IMR-90 (cell line): ENCODE data around the gene IGSF8. TPM values are rescaled to one million over a fixed set of nuclear protein-coding genes. Genes with fewer than 3 reads are reported as not detected.

Experiments
- ATAC-seq: fragments of 200-7000 bp; cut with Tn5 transposase; 2 replicates; pipeline ENCODE4 v1.9.1; 2020; ENCODE audit warnings: low read depth, mild to moderate bottlenecking, moderate library complexity
- BruUV-seq: library from RNA; stranded (reverse); fragments of 400-500 nt; replicated peaks from 2 replicates; lab custom pipeline; 2021; lab: Mats Ljungman, UMichigan
- CTCF ChIA-PET: fragments of 300-600 bp; formaldehyde crosslinking; extraction: SDS; loops from one replicate; lab custom pipeline; 2021; ENCODE audit warnings: antibody characterized with exemption; lab: Yijun Ruan, JAX
- POLR2A ChIA-PET: fragments of 300-600 bp; sonication (Branson Sonifier 250); formaldehyde crosslinking; loops from one replicate; lab custom pipeline; 2022; ENCODE audit warnings: antibody characterized with exemption; ENCODE audit not compliant: unreplicated experiment; lab: Charles Lee
- DNase-seq: peaks from one replicate; pipeline ENCODE4 v3.0.0; 2013
- H2AFZ ChIP-seq: replicated peaks from 2 replicates; pipeline ENCODE3; 2013; ENCODE audit warnings: low read length, mild to moderate bottlenecking; ENCODE audit not compliant: poor library complexity
- H2AK5ac ChIP-seq: 2 replicates; pipeline ENCODE4 v1.6.1; 2013; ENCODE audit warnings: low read depth, low read length, inconsistent platforms
- H2AK9ac ChIP-seq: replicated peaks from 2 replicates; pipeline ENCODE3; 2013; ENCODE audit warnings: mild to moderate bottlenecking, low read depth, low read length, moderate library complexity; ENCODE audit not compliant: poor library complexity
- H2BK120ac ChIP-seq: 2 replicates; pipeline ENCODE4 v1.6.1; 2013; ENCODE audit warnings: low read depth, low read length, inconsistent platforms
- H2BK15ac ChIP-seq: 3 replicates; pipeline ENCODE4 v1.6.1; 2013; ENCODE audit warnings: low read depth, low read length, inconsistent platforms
- H2BK20ac ChIP-seq: 2 replicates; pipeline ENCODE4 v1.6.1; 2013; ENCODE audit warnings: low read depth, mild to moderate bottlenecking, inconsistent platforms, low read length, moderate library complexity
- H2BK5ac ChIP-seq: 2 replicates; pipeline ENCODE4 v1.6.1; 2013; ENCODE audit warnings: mild to moderate bottlenecking, low read depth, low read length, inconsistent platforms; ENCODE audit not compliant: poor library complexity, severe bottlenecking
- H3K14ac ChIP-seq: replicated peaks from 2 replicates; pipeline ENCODE4 v1.6.1; 2013; ENCODE audit warnings: low read depth, low read length, inconsistent platforms
- H3K18ac ChIP-seq: 2 replicates; pipeline ENCODE4 v1.6.1; 2013; ENCODE audit warnings: low read depth, low read length, control low read depth
- H3K23ac ChIP-seq: 2 replicates; pipeline ENCODE4 v1.6.1; 2013; ENCODE audit warnings: low read depth, low read length, inconsistent platforms
- H3K27ac ChIP-seq: 2 replicates; pipeline ENCODE4 v1.5.1; 2013; ENCODE audit warnings: mild to moderate bottlenecking, control low read depth, low read length; ENCODE audit not compliant: insufficient read depth
- H3K27me3 ChIP-seq: 2 replicates; pipeline ENCODE4 v1.6.1; 2013; ENCODE audit warnings: low read length; ENCODE audit not compliant: control insufficient read depth, insufficient read depth
- H3K36me3 ChIP-seq: 2 replicates; pipeline ENCODE4 v1.6.1; 2013; ENCODE audit warnings: low read length, mixed read lengths; ENCODE audit not compliant: control insufficient read depth, insufficient read depth
- H3K4ac ChIP-seq: 2 replicates; pipeline ENCODE4 v1.6.1; 2013; ENCODE audit warnings: low read depth, low read length, inconsistent platforms
- H3K4me1 ChIP-seq: 2 replicates; pipeline ENCODE4 v1.6.1; 2013; ENCODE audit warnings: low read length, mixed read lengths; ENCODE audit not compliant: control insufficient read depth, insufficient read depth
- H3K4me2 ChIP-seq: 2 replicates; pipeline ENCODE4 v1.6.1; 2013; ENCODE audit warnings: low read depth, mild to moderate bottlenecking, control low read depth, low read length, moderate library complexity
- H3K4me3 ChIP-seq: 2 replicates; pipeline ENCODE4 v1.5.1; 2013; ENCODE audit warnings: low read depth, mild to moderate bottlenecking, control low read depth, low read length, moderate library complexity; ENCODE audit not compliant: insufficient read depth
- H3K56ac ChIP-seq: 2 replicates; pipeline ENCODE4 v1.6.1; 2013; ENCODE audit warnings: low read length, inconsistent platforms; ENCODE audit not compliant: insufficient read depth; ENCODE audit errors: extremely low read depth
- H3K79me1 ChIP-seq, 2 experiments: 2 replicates each; pipeline ENCODE4 v1.6.1; 2013; ENCODE audit warnings: low read length in 2 of 2, inconsistent platforms in 1 of 2, low read depth in 1 of 2
- H3K9ac ChIP-seq: 2 replicates; pipeline ENCODE4 v1.6.1; 2013; ENCODE audit warnings: low read depth, low read length, control low read depth
- H3K9me1 ChIP-seq: 2 replicates; pipeline ENCODE4 v1.6.1; 2013; ENCODE audit warnings: low read length, inconsistent platforms; ENCODE audit not compliant: insufficient read depth
- H3K9me3 ChIP-seq: 2 replicates; pipeline ENCODE4 v1.6.1; 2013; ENCODE audit warnings: low read length; ENCODE audit not compliant: control insufficient read depth, insufficient read depth
- H4K20me1 ChIP-seq: 2 replicates; pipeline ENCODE4 v1.6.1; 2013; ENCODE audit warnings: low read length, inconsistent platforms; ENCODE audit not compliant: insufficient read depth
- H4K5ac ChIP-seq: 2 replicates; pipeline ENCODE4 v1.6.1; 2013; ENCODE audit warnings: mild to moderate bottlenecking, low read depth, low read length, control low read depth
- H4K8ac ChIP-seq, 2 experiments: 2 replicates each; pipeline ENCODE4 v1.6.1; 2013; ENCODE audit warnings: low read depth in 2 of 2, low read length in 2 of 2, control low read depth in 1 of 2, inconsistent platforms in 1 of 2
- H4K91ac ChIP-seq: 2 replicates; pipeline ENCODE4 v1.6.1; 2013; ENCODE audit warnings: low read depth, low read length, inconsistent platforms; ENCODE audit not compliant: insufficient read depth
- BHLHE40 ChIP-seq: fragments of 150-350 bp; IDR thresholded peaks from 2 replicates; pipeline ENCODE4 v1.6.1; 2016; ENCODE audit warnings: mild to moderate bottlenecking, low read depth, low read length
- CHD1 ChIP-seq: IDR thresholded peaks from 2 replicates; pipeline ENCODE4 v1.6.1; 2012; ENCODE audit warnings: low read depth, low read length, improper control_type of control experiment
- FOS ChIP-seq: fragments of 150-350 bp; IDR thresholded peaks from 2 replicates; pipeline ENCODE4 v1.6.1; 2016; ENCODE audit warnings: low read depth, low read length
- RCOR1 ChIP-seq: IDR thresholded peaks from 2 replicates; pipeline ENCODE4 v1.6.1; 2012; ENCODE audit warnings: mild to moderate bottlenecking, low read length, improper control_type of control experiment; ENCODE audit not compliant: insufficient replicate concordance
- WGBS, 2 experiments: methylation state at CpG; one replicate each; pipeline versions ENCODE4 v1.1.5 to v1.1.7; 2013; ENCODE audit warnings: missing lambda C conversion rate in 2 of 2; ENCODE audit not compliant: insufficient read length in 1 of 2; ENCODE audit errors: extremely low coverage in 2 of 2; 5-methylcytosine and 5-hydroxymethylcytosine counted together
- dilution Hi-C: fragments of 300-500 bp; cut with HindIII; formaldehyde crosslinking; loops from one replicate; pipeline ENCODE4 v1.14.3; 2018; ENCODE audit warnings: low sequenced_read_pairs; ENCODE audit not compliant: unreplicated experiment
- in situ Hi-C: fragments of 300-500 bp; cut with MboI; formaldehyde crosslinking; loops from 3 replicates; pipeline ENCODE4 v1.14.3; 2019; ENCODE audit warnings: low sequenced_read_pairs, inconsistent platforms, mixed read lengths
- intact Hi-C: fragments of 100-400 bp; cut with micrococcal nuclease; formaldehyde crosslinking; loops from 2 replicates; pipeline ENCODE4 v1.10.0; 2022
- polyA plus RNA-seq, 3 experiments: library from polyadenylated mRNA; depleted of rRNA; stranded (reverse); fragments of >200 nt; gene quantifications; 2 replicates each; pipeline ENCODE4 v1.2.3, GENCODE V29; 2012; ENCODE audit warnings: low replicate concordance in 1 of 3
- total RNA-seq: library from RNA; depleted of rRNA; stranded (reverse); fragments of >200 nt; gene quantifications from 2 replicates; pipeline ENCODE4 v1.2.3, GENCODE V29; 2012

Gene IGSF8
- total and polyA plus RNA-seq, 2 of the 4 experiments (the other 2 are of a cell fraction): 8.8 to 25.2 TPM

DNA sequence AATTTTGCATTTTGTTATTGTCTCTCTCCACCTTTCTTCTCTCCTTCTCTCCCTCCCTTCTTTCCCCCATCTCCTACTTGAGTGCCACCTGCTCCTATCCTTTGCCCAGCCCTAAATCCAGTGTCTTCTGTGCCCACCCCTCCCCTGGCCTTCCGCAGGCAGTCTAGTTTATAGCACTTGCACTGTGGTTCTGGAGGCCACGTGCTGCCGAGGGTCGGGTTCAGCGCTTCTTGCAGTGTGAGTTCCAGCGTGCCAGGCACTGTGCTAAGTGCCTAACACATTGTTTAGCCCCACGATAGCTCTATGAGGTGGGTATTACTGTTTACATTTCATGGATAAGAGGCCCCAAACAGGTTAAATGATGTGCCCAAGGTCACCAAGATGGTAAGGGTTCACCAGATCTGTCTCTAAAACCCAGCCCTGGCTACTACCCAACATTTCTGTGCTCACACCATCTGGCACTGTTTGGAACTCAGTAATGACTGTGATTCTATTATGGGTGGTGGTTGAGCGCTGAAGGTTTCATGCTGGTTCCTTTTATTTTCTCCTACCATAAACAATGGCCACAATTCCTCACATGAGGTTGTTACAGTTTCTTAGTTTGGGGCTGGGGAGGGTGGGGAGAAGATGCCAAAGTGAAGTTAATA is 38.9 kb upstream of the IGSF8 start:
- Histone ChIP-seq H3K4me3 (no peak overlapping the region), H2BK120ac (no peak overlapping the region), H3K4ac (no peak overlapping the region), H3K27me3 (peaks cover 51% of the 10 kb centered on the region), H3K9me3 (no peaks in the 10 kb centered on the region), H4K20me1 (no peaks in the 10 kb centered on the region), H2AFZ (no peak overlapping the region), H2AK5ac (no peak overlapping the region), H2BK20ac (no peak overlapping the region), H3K79me1 (no peaks in the 10 kb centered on the region), H3K14ac (no peak overlapping the region), H3K4me2 (no peak overlapping the region), H4K91ac (no peak overlapping the region), H4K8ac (no peak overlapping the region), H3K23ac (no peak overlapping the region), H3K18ac (no peak overlapping the region), H2AK9ac (no peak overlapping the region), H2BK15ac (no peak overlapping the region), H4K5ac (no peak overlapping the region), H3K36me3 (no peaks in the 10 kb centered on the region), H3K56ac (no peak overlapping the region), H3K9ac (no peak overlapping the region), H3K4me1 (no peaks in the 10 kb centered on the region), H2BK5ac (no peak overlapping the region), H3K9me1 (no peaks in the 10 kb centered on the region), H3K27ac (no peak overlapping the region)
- dilution Hi-C loops (no loop called here), intact Hi-C loops (no loop called here), in situ Hi-C loops (no loop called here)
- ATAC-seq (no peak), DNase-seq (no peak)
- POLR2A ChIA-PET: no interaction called here
- TF ChIP-seq BHLHE40: no peak
- no peak for TF ChIP-seq CHD1
- no peak for TF ChIP-seq FOS
- TF ChIP-seq RCOR1: no peak
- no CpG with 5 or more reads among the region's 8 CpGs for WGBS, 2 experiments
- CTCF ChIA-PET: no interaction called here
- no TSS peak for BruUV-seq
